Colon (tissue), 2 donors: ENCODE measurements around the gene TPD52L1.

ENCODE experiments used
- FAIRE-seq: peaks from 2 replicates; lab custom pipeline; 2012; peaks lifted over from hg19 to GRCh38; lab: Jason Lieb, UNC
- donor health status: control.
- donor health status: control.

TPD52L1 gene

DNA sequence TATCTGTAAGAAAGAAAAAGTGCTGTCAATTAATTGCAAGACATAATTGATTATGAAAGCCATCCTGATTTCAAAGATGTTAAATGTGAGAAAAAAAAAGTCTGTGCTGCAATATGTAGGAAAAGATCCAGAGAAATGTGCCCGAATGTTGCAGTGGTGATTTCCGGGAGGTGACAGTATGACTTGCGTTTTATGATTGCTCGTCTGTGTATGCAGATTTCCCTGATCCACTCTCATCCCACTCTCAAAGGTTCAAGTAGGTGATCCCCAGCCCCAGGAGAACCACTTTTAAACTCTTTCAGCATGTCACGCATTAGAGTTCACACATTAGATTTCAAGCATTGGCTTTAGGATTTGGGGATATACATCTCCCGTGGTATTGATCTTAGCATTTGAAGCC lies 57.8 kb downstream of the TPD52L1 start:
- FAIRE-seq = no peak

- no peak for FAIRE-seq
Observed at GRCh38 chr6:125212377-125212776, 58.8 kb downstream of the TPD52L1 start.

DNA sequence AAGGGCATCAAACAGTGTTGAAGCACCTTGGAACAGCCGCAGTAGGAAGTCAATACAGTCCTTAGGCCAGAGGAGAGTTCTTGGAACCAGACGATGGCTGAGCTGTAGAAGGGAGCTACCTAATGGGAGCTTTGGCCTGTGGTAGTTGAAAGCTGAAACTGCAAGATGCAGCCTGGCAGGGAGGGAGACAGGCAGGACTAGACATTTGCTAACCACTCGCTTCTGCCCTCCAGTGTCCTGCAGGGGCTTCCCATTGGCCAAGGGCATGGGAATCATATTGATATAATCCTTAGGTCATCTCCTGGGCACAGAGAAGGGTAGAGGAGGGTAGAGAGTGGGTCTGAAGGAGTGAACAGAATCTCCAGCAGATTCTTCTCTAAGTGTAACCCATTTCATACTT lies 60.4 kb downstream of the TPD52L1 start:
- no peak for FAIRE-seq

- FAIRE-seq = no peak
Observed at GRCh38 chr6:125215252-125215819, 61.8 kb downstream of the TPD52L1 start.

- no peak for FAIRE-seq
Observed at GRCh38 chr6:125216015-125216414, 62.4 kb downstream of the TPD52L1 start.

DNA sequence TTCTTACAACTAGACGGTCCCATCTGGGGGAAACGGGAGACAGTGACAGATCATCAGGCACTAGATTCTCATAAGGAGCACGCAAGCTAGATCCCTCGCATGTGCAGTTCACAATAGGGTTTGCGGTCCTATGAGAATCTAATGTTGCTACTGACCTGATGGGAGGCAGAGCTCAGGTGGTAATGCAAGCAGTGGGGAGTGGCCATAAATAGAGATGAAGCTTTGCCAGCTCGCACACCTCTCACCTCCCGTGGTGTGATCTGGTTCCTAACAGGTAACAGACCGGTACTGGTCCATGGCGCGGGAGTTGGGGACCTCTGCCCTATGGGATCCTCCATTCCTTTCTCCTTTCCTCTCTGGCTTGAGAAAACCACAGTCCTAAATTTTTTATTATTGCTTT lies 63.8 kb downstream of the TPD52L1 start:
- no peak for FAIRE-seq

DNA sequence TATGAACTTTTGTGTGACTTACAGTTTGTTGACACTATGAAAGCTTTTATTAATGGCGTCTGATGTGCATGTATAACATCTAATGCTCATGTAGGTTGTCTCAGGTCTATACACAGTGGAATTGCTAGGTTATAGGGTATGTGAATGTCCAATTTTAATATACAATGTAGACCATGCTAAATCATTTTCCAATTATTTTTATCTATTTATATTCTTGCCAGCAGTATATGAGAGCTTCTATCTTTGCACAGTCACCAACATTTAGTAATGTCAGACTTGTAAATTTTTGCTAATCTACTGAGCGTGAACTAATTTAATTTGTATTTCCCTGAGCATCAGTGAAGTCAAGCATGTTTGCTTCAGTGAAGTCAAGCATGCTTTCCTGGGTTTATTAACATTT lies 64.4 kb downstream of the TPD52L1 start:
- FAIRE-seq = no peak

- no peak for FAIRE-seq
Observed at GRCh38 chr6:125219361-125219895, 65.9 kb downstream of the TPD52L1 start.

DNA sequence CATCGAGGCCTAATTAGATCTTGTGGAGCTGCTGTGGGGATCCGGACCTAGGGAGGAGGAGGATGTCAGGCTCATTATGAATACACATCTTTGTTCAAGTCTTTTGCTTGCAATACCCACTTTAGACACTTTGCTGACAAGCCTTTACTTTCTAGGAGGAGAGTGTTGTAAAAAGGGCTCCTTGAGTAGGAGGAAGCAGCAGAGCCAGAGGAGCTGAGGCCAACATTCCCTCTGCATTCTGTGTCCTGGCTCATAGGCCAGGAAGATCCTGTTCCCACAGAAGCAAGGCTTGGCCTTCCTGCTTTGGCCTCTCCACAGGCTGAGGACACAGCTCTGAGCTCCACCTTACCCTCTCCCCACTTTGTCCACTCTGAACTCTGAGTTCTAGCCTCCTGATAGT lies 67.1 kb downstream of the TPD52L1 start:
- FAIRE-seq = no peak

GRCh38 chr6:125222531-125223455 lies 69.2 kb downstream of the TPD52L1 start:
- peak; percentile 41 for FAIRE-seq

DNA sequence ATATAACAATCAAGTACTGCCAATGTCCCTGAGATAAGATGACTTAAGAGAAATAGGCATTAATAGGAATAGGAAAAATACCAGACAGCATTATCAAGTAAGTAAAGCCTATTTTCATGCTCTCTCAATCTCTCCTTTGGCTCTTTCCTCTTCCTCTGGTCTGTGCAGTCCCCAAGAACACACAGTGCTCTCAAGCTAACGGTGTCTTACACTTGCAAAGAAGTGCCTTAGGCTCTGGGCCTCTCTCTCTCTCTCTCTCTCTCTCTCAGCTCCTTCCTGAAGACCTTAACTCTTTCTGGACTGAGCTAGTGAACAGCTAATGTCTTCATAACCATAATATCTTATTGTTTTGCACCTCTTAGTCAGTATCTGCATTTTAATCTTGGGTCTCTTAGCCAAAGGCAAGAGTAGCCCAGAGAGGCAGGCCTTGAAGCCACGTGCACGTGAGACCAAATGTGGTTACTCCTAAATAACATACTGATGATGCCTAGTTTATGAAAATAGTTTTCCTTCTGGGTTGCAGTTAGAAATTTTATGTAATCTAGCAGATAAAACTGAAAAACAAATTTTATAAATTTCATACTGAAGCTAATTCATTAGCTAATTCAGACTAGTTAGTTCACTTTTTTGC lies 70.8 kb downstream of the TPD52L1 start:
- no peak for FAIRE-seq

GRCh38 chr6:125227244-125227643 lies 73.7 kb downstream of the TPD52L1 start:
- FAIRE-seq = no peak

- FAIRE-seq = no peak
Observed at GRCh38 chr6:125228981-125229479, 75.5 kb downstream of the TPD52L1 start.

DNA sequence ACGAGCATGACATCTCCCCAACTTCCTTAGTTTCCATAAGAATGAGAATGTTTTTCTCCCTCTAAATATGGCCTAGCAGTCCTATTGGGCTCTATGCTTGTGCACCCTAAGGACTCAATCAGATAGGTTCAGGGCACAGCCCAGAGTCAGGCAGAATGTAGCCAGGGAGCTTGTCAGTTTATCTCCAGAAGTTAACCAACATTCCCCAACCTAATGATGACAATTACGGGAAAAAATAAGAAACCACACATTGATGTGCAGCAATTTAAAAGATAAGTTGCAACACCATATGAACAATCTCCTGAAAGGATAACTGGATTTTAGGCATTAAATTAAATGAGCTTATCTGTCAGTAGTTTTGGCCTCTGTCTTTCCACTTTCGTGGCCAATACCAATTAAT lies 77.1 kb downstream of the TPD52L1 start:
- FAIRE-seq = no peak

DNA sequence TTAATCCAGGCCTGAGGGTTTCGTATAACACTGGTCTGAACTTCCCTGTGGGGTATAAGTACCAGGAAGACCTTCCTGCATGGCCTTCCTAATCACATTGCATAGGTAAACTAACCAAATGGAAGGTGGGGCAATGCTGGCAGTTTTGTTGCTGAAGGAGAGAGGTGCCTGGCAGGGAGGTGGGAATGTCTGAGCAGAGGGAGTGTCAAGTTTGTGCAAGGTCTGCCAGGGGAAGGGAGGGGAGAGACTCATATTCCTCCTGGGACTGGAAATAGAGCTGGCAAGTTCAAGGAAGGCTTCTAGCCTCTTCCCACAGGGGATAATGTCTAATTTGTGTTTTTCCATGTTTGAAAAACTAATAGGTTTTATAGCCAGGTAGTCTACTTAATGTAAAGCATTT lies 77.6 kb downstream of the TPD52L1 start:
- FAIRE-seq = no peak

DNA sequence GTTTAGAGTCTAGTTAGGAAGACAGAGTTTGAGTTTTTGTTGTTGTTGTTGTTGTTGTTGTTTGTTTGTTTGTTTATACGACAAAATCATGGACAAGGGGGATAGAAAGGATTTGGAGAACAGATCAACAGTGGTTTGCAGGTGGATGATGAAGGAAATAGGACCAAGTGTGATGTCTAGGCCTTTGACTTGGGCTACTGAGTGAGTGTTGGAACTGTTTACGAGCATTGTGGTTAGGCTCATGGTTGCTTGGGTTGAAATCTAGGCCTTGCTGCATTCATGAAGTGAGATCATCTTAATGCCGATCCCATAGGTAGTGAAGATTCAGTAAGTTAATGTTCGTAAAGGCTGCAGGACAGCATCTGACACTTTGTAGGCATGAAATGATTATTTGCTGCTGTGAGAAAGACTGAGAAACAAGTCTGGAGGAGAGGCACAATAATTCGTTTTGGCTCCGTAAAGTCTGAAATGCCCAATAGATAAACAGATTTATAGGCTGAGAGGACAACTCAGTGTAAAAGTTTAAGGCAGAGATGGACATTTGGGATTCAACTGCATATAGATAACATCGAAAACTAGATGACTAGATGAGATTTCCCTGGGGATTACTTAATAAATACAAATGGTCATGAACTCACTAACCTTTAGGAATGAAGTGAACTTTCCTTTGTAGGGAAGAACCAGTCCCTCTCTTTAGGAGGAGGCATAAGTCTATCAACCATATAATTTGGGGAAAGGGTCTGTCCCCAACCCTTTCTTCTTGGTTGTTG lies 78.2 kb downstream of the TPD52L1 start:
- FAIRE-seq = no peak

- FAIRE-seq = no peak
Observed at GRCh38 chr6:125232466-125232865, 78.9 kb downstream of the TPD52L1 start.

DNA sequence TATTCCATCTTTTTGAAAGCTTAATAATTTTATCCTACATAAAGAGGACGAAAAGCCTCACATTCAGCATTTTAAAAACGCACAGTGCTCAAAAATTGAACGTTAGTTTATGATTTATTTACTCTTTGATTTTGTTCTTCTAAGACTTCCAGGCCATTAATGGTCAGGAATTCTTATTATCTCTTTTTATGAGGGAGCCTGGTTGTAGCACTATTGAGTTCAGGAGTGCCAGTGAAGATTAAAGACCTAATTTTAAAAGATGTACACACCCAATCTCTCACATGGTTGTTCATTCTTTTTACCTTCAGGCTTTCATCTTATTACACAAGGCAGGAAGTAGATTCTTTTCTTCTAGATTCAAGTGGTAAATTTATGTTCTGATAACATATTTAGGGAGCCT lies 79.6 kb downstream of the TPD52L1 start:
- no peak for FAIRE-seq

- FAIRE-seq = no peak
Observed at GRCh38 chr6:125236536-125237327, 83.2 kb downstream of the TPD52L1 start.

- FAIRE-seq = no peak
Observed at GRCh38 chr6:125237764-125238163, 84.2 kb downstream of the TPD52L1 start.

DNA sequence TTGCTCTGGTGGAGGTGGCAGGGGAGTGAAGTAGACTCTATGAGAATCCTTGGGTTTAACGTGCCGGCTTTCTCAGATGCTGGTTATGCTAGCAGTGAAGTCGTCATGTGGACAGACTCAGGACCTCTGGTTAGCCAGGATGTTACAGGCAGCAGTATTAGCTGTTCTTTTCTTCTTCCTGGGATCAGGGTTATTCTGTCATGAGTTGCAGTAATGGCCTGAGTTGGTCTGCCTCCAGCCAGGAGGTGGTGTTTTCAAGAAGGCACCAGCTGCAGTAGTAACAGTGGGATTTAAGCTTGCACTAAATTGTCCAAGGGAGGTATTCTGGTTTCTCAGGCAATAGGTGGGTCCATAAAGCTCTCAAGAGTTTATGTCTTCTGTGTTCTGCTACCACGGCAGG lies 91.5 kb downstream of the TPD52L1 start:
- no peak for FAIRE-seq
